HUES64 (cell line): ENCODE measurements around the gene ZMYND10.

Experiments used
- H3K27ac ChIP-seq: 2 replicates; pipeline ENCODE4 v1.7.0; 2013; ENCODE audit warnings: low read depth, low read length, inconsistent platforms
- H3K27me3 ChIP-seq: 2 replicates; pipeline ENCODE4 v1.6.1; 2013; ENCODE audit warnings: mild to moderate bottlenecking, low read length; ENCODE audit not compliant: insufficient read depth
- H3K36me3 ChIP-seq: 2 replicates; pipeline ENCODE4 v1.6.1; 2013; ENCODE audit warnings: mild to moderate bottlenecking, low read length; ENCODE audit not compliant: insufficient read depth
- H3K4me1 ChIP-seq: 2 replicates; pipeline ENCODE4 v1.6.1; 2013; ENCODE audit warnings: mild to moderate bottlenecking, low read length, moderate library complexity; ENCODE audit not compliant: insufficient read depth
- H3K4me3 ChIP-seq: 2 replicates; pipeline ENCODE4 v1.5.1; 2013; ENCODE audit warnings: mild to moderate bottlenecking, low read length, moderate library complexity
- H3K9ac ChIP-seq: 2 replicates; pipeline ENCODE4 v1.6.1; 2013; ENCODE audit warnings: mild to moderate bottlenecking, low read depth, low read length
- H3K9me3 ChIP-seq: 2 replicates; pipeline ENCODE4 v1.6.1; 2013; ENCODE audit warnings: low read depth, low read length; ENCODE audit not compliant: insufficient read depth
- WGBS: fragments of 150-250, 120-280 bp; methylation state at CpG from one replicate; pipeline ENCODE4 v1.1.7; 2013; ENCODE audit warnings: missing lambda C conversion rate; 5-methylcytosine and 5-hydroxymethylcytosine counted together

ZMYND10 gene

GRCh38 chr3:50369012-50369670 lies 23.6 kb upstream of the ZMYND10 start:
- Histone ChIP-seq H3K27ac (no peak overlapping the region), H3K36me3 (no peaks in the 10 kb centered on the region), H3K9ac (no peak overlapping the region), H3K9me3 (no peaks in the 10 kb centered on the region), H3K4me3 (no peak overlapping the region), H3K4me1 (peaks cover 19% of the 10 kb centered on the region), H3K27me3 (peaks cover 14% of the 10 kb centered on the region)
- WGBS, result 80% methylated on average over 9 of the region's 9 CpGs

GRCh38 chr3:50365842-50366220 lies 20.3 kb upstream of the ZMYND10 start:
- no peaks in the 10 kb centered on the region for H3K36me3 ChIP-seq
- H3K27ac ChIP-seq, result no peak overlapping the region
- peak overlapping the region; percentile 81 for H3K4me3 ChIP-seq
- 69% methylated on average over 5 of the region's 5 CpGs for WGBS
- H3K27me3 ChIP-seq, result peaks cover 22% of the 10 kb centered on the region
- no peaks in the 10 kb centered on the region for H3K9me3 ChIP-seq
- H3K9ac ChIP-seq, result peak overlapping the region; percentile 51; the same call in 1 of the 2 replicates
- H3K4me1 ChIP-seq, result peaks cover 1% of the 10 kb centered on the region; the same call in 1 of the 2 replicates

GRCh38 chr3:50365080-50365841 lies 19.7 kb upstream of the ZMYND10 start:
- Histone ChIP-seq H3K4me1 (no peaks in the 10 kb centered on the region; the same call in 1 of the 2 replicates), H3K27ac (no peak overlapping the region), H3K36me3 (no peaks in the 10 kb centered on the region), H3K9me3 (no peaks in the 10 kb centered on the region), H3K27me3 (peaks cover 22% of the 10 kb centered on the region), H3K4me3 (peak overlapping the region; percentile 81), H3K9ac (peak overlapping the region; percentile 51)
- WGBS, result 4% methylated on average over 47 of the region's 53 CpGs

GRCh38 chr3:50364573-50365079 lies 19.1 kb upstream of the ZMYND10 start:
- WGBS, result 8% methylated on average over 48 of the region's 48 CpGs
- Histone ChIP-seq H3K9ac (peak overlapping the region; percentile 74), H3K4me3 (peak overlapping the region; percentile 81), H3K36me3 (no peaks in the 10 kb centered on the region), H3K9me3 (no peaks in the 10 kb centered on the region), H3K27ac (no peak overlapping the region), H3K4me1 (peaks cover 3% of the 10 kb centered on the region; the same call in 1 of the 2 replicates), H3K27me3 (peaks cover 22% of the 10 kb centered on the region)

GRCh38 chr3:50359760-50360110 lies 14.2 kb upstream of the ZMYND10 start:
- H3K4me1 ChIP-seq, result peaks cover 11% of the 10 kb centered on the region; the same call in 1 of the 2 replicates
- WGBS, result 30% methylated on average over 8 of the region's 8 CpGs
- no peaks in the 10 kb centered on the region for H3K9me3 ChIP-seq
- H3K27ac ChIP-seq, result no peak overlapping the region
- H3K27me3 ChIP-seq, result peaks cover 14% of the 10 kb centered on the region
- H3K9ac ChIP-seq, result no peak overlapping the region
- peak overlapping the region; percentile 78 for H3K4me3 ChIP-seq
- H3K36me3 ChIP-seq, result peaks cover 32% of the 10 kb centered on the region

- peaks cover 8% of the 10 kb centered on the region for H3K27me3 ChIP-seq
- peak within 1 kb of the TSS; percentile 77 for H3K9ac ChIP-seq
- H3K9me3 ChIP-seq, result no peaks in the 10 kb centered on the region
- peaks cover 11% of the 10 kb centered on the region; the same call in 1 of the 2 replicates for H3K4me1 ChIP-seq
- peak within 1 kb of the TSS; percentile 58; the same call in 1 of the 2 replicates for H3K27ac ChIP-seq
- H3K36me3 ChIP-seq, result peaks cover 38% of the 10 kb centered on the region
- WGBS, result 6% methylated on average over 64 of the region's 64 CpGs
- peak within 1 kb of the TSS; percentile 78 for H3K4me3 ChIP-seq
Measured at GRCh38 chr3:50358911-50359759, 13.6 kb upstream of the ZMYND10 start, which contains the start of gene TMEM115. Gene TMEM115, minus strand, starts transcription at chr3:50359521. Its CDS starts 458 bp downstream, at chr3:50359063.

GRCh38 chr3:50358355-50358910 lies 12.9 kb upstream of the ZMYND10 start:
- WGBS, result 84% methylated on average over 23 of the region's 24 CpGs
- Histone ChIP-seq H3K4me1 (peaks cover 11% of the 10 kb centered on the region; the same call in 1 of the 2 replicates), H3K9me3 (no peaks in the 10 kb centered on the region), H3K36me3 (peaks cover 41% of the 10 kb centered on the region), H3K27me3 (peaks cover 1% of the 10 kb centered on the region; the same call in 1 of the 2 replicates), H3K9ac (peak overlapping the region; percentile 77), H3K27ac (no peak overlapping the region), H3K4me3 (peak overlapping the region; percentile 78)

GRCh38 chr3:50357481-50357880 lies 11.9 kb upstream of the ZMYND10 start:
- H3K36me3 ChIP-seq, result peaks cover 45% of the 10 kb centered on the region
- H3K27me3 ChIP-seq, result no peaks in the 10 kb centered on the region
- 97% methylated on average over 1 of the region's 1 CpG for WGBS
- H3K27ac ChIP-seq, result no peak overlapping the region
- H3K9me3 ChIP-seq, result no peaks in the 10 kb centered on the region
- peak overlapping the region; percentile 48; the same call in 1 of the 2 replicates for H3K9ac ChIP-seq
- peaks cover 11% of the 10 kb centered on the region; the same call in 1 of the 2 replicates for H3K4me1 ChIP-seq
- H3K4me3 ChIP-seq, result peak overlapping the region; percentile 78; the same call in 1 of the 2 replicates

GRCh38 chr3:50356553-50356952 lies 11.0 kb upstream of the ZMYND10 start:
- H3K9ac ChIP-seq, result no peak overlapping the region
- H3K36me3 ChIP-seq, result peaks cover 45% of the 10 kb centered on the region
- peaks cover 11% of the 10 kb centered on the region; the same call in 1 of the 2 replicates for H3K4me1 ChIP-seq
- H3K9me3 ChIP-seq, result no peaks in the 10 kb centered on the region
- H3K27me3 ChIP-seq, result no peaks in the 10 kb centered on the region
- H3K4me3 ChIP-seq, result peak overlapping the region; percentile 78; the same call in 1 of the 2 replicates
- no peak overlapping the region for H3K27ac ChIP-seq
- 86% methylated on average over 5 of the region's 5 CpGs for WGBS

GRCh38 chr3:50355829-50356552 lies 10.5 kb upstream of the ZMYND10 start:
- no peak overlapping the region for H3K4me3 ChIP-seq
- no peaks in the 10 kb centered on the region for H3K27me3 ChIP-seq
- H3K4me1 ChIP-seq, result peaks cover 15% of the 10 kb centered on the region; the same call in 1 of the 2 replicates
- H3K9me3 ChIP-seq, result no peaks in the 10 kb centered on the region
- H3K27ac ChIP-seq, result no peak overlapping the region
- no peak overlapping the region for H3K9ac ChIP-seq
- peaks cover 45% of the 10 kb centered on the region for H3K36me3 ChIP-seq
- 86% methylated on average over 5 of the region's 5 CpGs for WGBS
